ENCODE data around the gene CFAP46.

GRCh38 chr10:132809232-132810140 lies 132.9 kb downstream of the CFAP46 start:
- TF ChIP-seq, protein P1, sequence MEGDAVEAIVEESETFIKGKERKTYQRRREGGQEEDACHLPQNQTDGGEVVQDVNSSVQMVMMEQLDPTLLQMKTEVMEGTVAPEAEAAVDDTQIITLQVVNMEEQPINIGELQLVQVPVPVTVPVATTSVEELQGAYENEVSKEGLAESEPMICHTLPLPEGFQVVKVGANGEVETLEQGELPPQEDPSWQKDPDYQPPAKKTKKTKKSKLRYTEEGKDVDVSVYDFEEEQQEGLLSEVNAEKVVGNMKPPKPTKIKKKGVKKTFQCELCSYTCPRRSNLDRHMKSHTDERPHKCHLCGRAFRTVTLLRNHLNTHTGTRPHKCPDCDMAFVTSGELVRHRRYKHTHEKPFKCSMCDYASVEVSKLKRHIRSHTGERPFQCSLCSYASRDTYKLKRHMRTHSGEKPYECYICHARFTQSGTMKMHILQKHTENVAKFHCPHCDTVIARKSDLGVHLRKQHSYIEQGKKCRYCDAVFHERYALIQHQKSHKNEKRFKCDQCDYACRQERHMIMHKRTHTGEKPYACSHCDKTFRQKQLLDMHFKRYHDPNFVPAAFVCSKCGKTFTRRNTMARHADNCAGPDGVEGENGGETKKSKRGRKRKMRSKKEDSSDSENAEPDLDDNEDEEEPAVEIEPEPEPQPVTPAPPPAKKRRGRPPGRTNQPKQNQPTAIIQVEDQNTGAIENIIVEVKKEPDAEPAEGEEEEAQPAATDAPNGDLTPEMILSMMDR (IDR thresholded peaks at IDR 0.05; ENCODE audit: borderline replicate concordance, extremely low read depth, low read length, poor library complexity, severe bottlenecking), result no peak
- no peak for TF ChIP-seq EZH2 (IDR thresholded peaks at IDR 0.05; ENCODE audit: borderline replicate concordance, low read depth, low read length, severe bottlenecking)
